HL-60 (cell line): Measurements from ENCODE around the gene BCL7B.
"Not testable (repeated sequence)": the region's sequence is repeated elsewhere in the genome, so short reads cannot be mapped to it uniquely, and the experiment has no call there.

Experiments used
- DNase-seq, 2 experiments: peaks; one replicate each; pipeline ENCODE4 v3.0.0-alpha.2; 2010 to 2020; ENCODE audit warnings: low read depth in 1 of 2, low spot score in 1 of 2
- H3K27ac ChIP-seq: fragments of 250-450 bp; sonication (Bioruptor Pico); replicated peaks from 2 replicates; pipeline ENCODE4 v1.5.1; 2020; ENCODE audit warnings: mild to moderate bottlenecking, moderate library complexity
- H3K27me3 ChIP-seq: fragments of 250-450 bp; sonication (Bioruptor Pico); 2 replicates; pipeline ENCODE4 v1.5.1; 2021; ENCODE audit warnings: mild to moderate bottlenecking, moderate library complexity; ENCODE audit not compliant: insufficient read depth, poor library complexity, severe bottlenecking
- H3K4me3 ChIP-seq: replicated peaks from 2 replicates; pipeline ENCODE4 v1.5.1; 2011; ENCODE audit warnings: mild to moderate bottlenecking, control low read depth, low read length; ENCODE audit not compliant: insufficient read depth
- GABPA ChIP-seq: IDR thresholded peaks from 2 replicates; pipeline ENCODE4 v1.6.1; 2012; ENCODE audit warnings: low read depth
- POLR2AphosphoS5 ChIP-seq: IDR thresholded peaks from 2 replicates; pipeline ENCODE4 v1.6.1; 2012; ENCODE audit warnings: low read depth
- SPI1 ChIP-seq: IDR thresholded peaks from 2 replicates; pipeline ENCODE4 v1.6.1; 2012; ENCODE audit warnings: low read depth, mild to moderate bottlenecking, borderline replicate concordance
- TF ChIP-seq, protein P1 (sequence below): IDR thresholded peaks from 2 replicates; pipeline ENCODE4 v1.6.1; 2012; ENCODE audit warnings: low read depth; ENCODE audit not compliant: insufficient replicate concordance
- TF ChIP-seq, protein P2 (sequence below): IDR thresholded peaks from one replicate; pipeline ENCODE4 v1.5.1; 2011; ENCODE audit warnings: low read length, control low read depth, inconsistent platforms; ENCODE audit not compliant: insufficient read depth

Gene BCL7B

GRCh38 chr7:73539709-73540108 lies 17.8 kb downstream of the BCL7B start:
- TF ChIP-seq SPI1 (no peak), POLR2AphosphoS5 (no peak), GABPA (no peak)
- TF ChIP-seq, protein P1, sequence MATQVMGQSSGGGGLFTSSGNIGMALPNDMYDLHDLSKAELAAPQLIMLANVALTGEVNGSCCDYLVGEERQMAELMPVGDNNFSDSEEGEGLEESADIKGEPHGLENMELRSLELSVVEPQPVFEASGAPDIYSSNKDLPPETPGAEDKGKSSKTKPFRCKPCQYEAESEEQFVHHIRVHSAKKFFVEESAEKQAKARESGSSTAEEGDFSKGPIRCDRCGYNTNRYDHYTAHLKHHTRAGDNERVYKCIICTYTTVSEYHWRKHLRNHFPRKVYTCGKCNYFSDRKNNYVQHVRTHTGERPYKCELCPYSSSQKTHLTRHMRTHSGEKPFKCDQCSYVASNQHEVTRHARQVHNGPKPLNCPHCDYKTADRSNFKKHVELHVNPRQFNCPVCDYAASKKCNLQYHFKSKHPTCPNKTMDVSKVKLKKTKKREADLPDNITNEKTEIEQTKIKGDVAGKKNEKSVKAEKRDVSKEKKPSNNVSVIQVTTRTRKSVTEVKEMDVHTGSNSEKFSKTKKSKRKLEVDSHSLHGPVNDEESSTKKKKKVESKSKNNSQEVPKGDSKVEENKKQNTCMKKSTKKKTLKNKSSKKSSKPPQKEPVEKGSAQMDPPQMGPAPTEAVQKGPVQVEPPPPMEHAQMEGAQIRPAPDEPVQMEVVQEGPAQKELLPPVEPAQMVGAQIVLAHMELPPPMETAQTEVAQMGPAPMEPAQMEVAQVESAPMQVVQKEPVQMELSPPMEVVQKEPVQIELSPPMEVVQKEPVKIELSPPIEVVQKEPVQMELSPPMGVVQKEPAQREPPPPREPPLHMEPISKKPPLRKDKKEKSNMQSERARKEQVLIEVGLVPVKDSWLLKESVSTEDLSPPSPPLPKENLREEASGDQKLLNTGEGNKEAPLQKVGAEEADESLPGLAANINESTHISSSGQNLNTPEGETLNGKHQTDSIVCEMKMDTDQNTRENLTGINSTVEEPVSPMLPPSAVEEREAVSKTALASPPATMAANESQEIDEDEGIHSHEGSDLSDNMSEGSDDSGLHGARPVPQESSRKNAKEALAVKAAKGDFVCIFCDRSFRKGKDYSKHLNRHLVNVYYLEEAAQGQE = no peak
- TF ChIP-seq, protein P2, sequence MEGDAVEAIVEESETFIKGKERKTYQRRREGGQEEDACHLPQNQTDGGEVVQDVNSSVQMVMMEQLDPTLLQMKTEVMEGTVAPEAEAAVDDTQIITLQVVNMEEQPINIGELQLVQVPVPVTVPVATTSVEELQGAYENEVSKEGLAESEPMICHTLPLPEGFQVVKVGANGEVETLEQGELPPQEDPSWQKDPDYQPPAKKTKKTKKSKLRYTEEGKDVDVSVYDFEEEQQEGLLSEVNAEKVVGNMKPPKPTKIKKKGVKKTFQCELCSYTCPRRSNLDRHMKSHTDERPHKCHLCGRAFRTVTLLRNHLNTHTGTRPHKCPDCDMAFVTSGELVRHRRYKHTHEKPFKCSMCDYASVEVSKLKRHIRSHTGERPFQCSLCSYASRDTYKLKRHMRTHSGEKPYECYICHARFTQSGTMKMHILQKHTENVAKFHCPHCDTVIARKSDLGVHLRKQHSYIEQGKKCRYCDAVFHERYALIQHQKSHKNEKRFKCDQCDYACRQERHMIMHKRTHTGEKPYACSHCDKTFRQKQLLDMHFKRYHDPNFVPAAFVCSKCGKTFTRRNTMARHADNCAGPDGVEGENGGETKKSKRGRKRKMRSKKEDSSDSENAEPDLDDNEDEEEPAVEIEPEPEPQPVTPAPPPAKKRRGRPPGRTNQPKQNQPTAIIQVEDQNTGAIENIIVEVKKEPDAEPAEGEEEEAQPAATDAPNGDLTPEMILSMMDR = no peak
- no peak overlapping the region for H3K4me3 ChIP-seq
- H3K27ac ChIP-seq = no peak overlapping the region
- H3K27me3 ChIP-seq = no peaks in the 10 kb centered on the region
- DNase-seq = no peak

DNA sequence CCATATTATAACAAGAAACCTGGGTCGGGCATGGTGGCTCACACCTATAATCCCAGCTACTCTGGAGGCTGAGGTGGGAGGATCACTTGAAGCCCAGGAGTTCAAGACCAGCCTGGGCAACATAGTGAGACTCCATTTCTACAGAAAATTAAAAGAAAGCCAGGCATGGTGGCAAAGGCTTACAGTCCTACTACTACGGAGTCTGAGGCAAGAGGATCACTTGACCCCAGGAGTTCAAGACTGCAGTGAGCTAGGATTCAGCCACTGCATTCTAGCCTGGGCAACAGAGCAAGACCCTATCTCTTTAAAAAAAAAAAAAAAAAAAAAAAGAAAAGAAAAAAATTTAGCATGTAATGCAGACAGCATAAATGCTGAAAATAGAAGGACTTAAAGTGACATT lies 19.0 kb downstream of the BCL7B start:
- not testable (repeated sequence) for DNase-seq, H3K4me3 ChIP-seq, H3K27ac ChIP-seq, H3K27me3 ChIP-seq

GRCh38 chr7:73537051-73537450 lies 20.4 kb downstream of the BCL7B start:
- no peaks in the 10 kb centered on the region for H3K27me3 ChIP-seq
- DNase-seq = no peak
- no peak overlapping the region for H3K4me3 ChIP-seq
- no peak overlapping the region for H3K27ac ChIP-seq
- TF ChIP-seq POLR2AphosphoS5 (no peak), GABPA (no peak)
- TF ChIP-seq, protein P2 = no peak
- TF ChIP-seq, protein P1 = no peak

GRCh38 chr7:73536479-73536878 lies 21.0 kb downstream of the BCL7B start:
- TF ChIP-seq GABPA = no peak
- TF ChIP-seq, protein P1 = no peak
- no peak for TF ChIP-seq POLR2AphosphoS5
- TF ChIP-seq, protein P2 = no peak
- TF ChIP-seq SPI1 = no peak
- Histone ChIP-seq H3K27ac (no peak overlapping the region), H3K4me3 (no peak overlapping the region)

More at GRCh38 chr7:73536479-73536878, 21.0 kb downstream of the BCL7B start:
- H3K27me3 ChIP-seq = no peaks in the 10 kb centered on the region
- no peak for DNase-seq
